Thyroid gland (tissue), 4 donors: ENCODE results near the gene NSMCE1.

ENCODE experiments used
- CTCF ChIP-seq, 6 experiments: fragments of 200-600 bp in 3 of 6; fragments of 450-650 bp in 3 of 6; sonication (generic) in 3 of 6; IDR thresholded peaks; one replicate each; pipeline ENCODE4 v1.5.1; 2016 to 2019; ENCODE audit warnings: antibody characterized with exemption in 6 of 6, mild to moderate bottlenecking in 2 of 6, inconsistent platforms in 1 of 6, moderate library complexity in 1 of 6
- POLR2A ChIP-seq, 2 donors: fragments of 450-650 bp; IDR thresholded peaks; one replicate each; pipeline ENCODE4 v1.6.1; 2017; ENCODE audit warnings: antibody characterized with exemption in 2 of 2, mild to moderate bottlenecking in 2 of 2, moderate library complexity in 1 of 2

DNA sequence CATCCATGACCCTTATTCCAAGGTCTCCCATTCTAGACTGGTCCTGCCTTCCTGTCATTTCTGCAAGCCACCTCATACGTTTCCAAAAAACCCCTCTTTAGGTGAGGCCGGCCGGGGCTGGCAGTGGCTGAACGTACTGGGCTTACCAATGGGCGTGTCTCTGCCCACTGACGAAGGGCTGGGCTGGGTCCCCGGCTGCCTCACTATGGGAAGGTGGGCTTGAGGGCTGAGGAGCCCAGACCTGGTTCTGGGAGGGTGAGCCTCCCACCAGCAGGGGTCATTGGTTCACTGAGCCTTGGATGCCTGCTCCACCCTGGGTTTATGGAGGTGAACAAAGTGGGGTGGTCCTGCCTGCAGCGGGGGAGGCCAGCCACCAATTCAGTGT lies 45.4 kb downstream of the NSMCE1 start:
- TF ChIP-seq CTCF (IDR thresholded peaks at IDR 0.05) (no peak), POLR2A (IDR thresholded peaks at IDR 0.05) (no peak)
